Osteoblast (primary cell): Measurements from ENCODE around the gene SYNE1. TPM values are rescaled to one million over a fixed set of nuclear protein-coding genes. Genes with fewer than 3 reads are reported as not detected.

ENCODE experiments used
- DNase-seq: peaks from one replicate; pipeline ENCODE4 v3.0.0; 2011; ENCODE audit warnings: low spot score, mixed read lengths; ENCODE audit not compliant: insufficient read length; ENCODE audit errors: missing footprints
- H2AFZ ChIP-seq: 2 replicates; pipeline ENCODE4 v1.6.0; 2011; ENCODE audit warnings: mild to moderate bottlenecking, low read length
- H3K27ac ChIP-seq: 2 replicates; pipeline ENCODE4 v1.5.1; 2011; ENCODE audit warnings: mild to moderate bottlenecking, low read depth, low read length, moderate library complexity
- H3K27me3 ChIP-seq: 2 replicates; pipeline ENCODE4 v1.6.0; 2012; ENCODE audit warnings: mild to moderate bottlenecking, control low read depth, inconsistent platforms, low read length, moderate library complexity; ENCODE audit not compliant: insufficient read depth
- H3K36me3 ChIP-seq: 2 replicates; pipeline ENCODE4 v1.5.1; 2011; ENCODE audit warnings: mild to moderate bottlenecking, low read length, control low read depth, moderate library complexity; ENCODE audit not compliant: insufficient read depth
- H3K4me1 ChIP-seq: 2 replicates; pipeline ENCODE4 v1.5.1; 2011; ENCODE audit warnings: mild to moderate bottlenecking, low read length, control low read depth, moderate library complexity; ENCODE audit not compliant: insufficient read depth
- H3K4me2 ChIP-seq: 2 replicates; pipeline ENCODE4 v1.6.0; 2011; ENCODE audit warnings: mild to moderate bottlenecking, low read length; ENCODE audit not compliant: insufficient read depth
- H3K4me3 ChIP-seq: fragments of 200-600 bp; sonication (generic); 3 replicates; pipeline ENCODE4 v1.5.1; 2012; ENCODE audit warnings: mild to moderate bottlenecking, low read length, inconsistent platforms; ENCODE audit not compliant: insufficient read depth
- H3K79me2 ChIP-seq: 2 replicates; pipeline ENCODE4 v1.6.0; 2012; ENCODE audit warnings: mild to moderate bottlenecking, low read length, control low read depth, inconsistent platforms; ENCODE audit not compliant: insufficient read depth
- H3K9me3 ChIP-seq: 2 replicates; pipeline ENCODE4 v1.5.1; 2011; ENCODE audit warnings: low read depth, low read length, control low read depth
- H4K20me1 ChIP-seq: 2 replicates; pipeline ENCODE4 v1.6.0; 2012; ENCODE audit warnings: mild to moderate bottlenecking, low read length, control low read depth; ENCODE audit not compliant: insufficient read depth
- total RNA-seq: library from RNA; depleted of rRNA; stranded (reverse); fragments of >200 nt; gene quantifications from 2 replicates; pipeline ENCODE4 v1.2.3, GENCODE V29; 2012
- TF ChIP-seq, protein P1 (sequence below): IDR thresholded peaks from 2 replicates; pipeline ENCODE4 v1.5.1; 2011; ENCODE audit warnings: mild to moderate bottlenecking, low read depth, low read length, moderate library complexity; ENCODE audit errors: extremely low read depth

SYNE1 gene
- total RNA-seq, 1 donor: 240 TPM

DNA sequence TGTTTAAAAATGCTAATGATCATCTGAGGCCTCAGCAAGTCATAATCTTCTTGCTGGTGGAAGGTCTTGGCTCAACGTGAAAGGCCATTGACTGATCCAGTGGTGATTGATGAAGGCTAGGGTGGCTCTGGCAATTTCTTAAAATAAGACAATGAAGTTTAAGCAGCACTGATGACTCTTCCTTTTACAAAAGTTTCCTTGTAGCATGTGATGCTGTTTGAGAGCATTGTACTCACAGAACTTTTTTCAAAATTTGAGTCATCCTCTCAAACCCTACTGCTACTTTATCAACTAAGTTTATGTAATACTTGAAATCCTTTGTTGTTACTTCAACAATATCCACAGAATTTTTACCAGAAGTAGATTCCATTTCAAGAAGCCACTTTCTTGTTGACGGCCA, 447.4 kb downstream of the SYNE1 start:
- H3K4me3 ChIP-seq: no peak overlapping the region
- no peaks in the 10 kb centered on the region for H3K9me3 ChIP-seq
- DNase-seq: no peak
- no peak overlapping the region for H3K4me2 ChIP-seq
- H3K36me3 ChIP-seq: peaks cover 18% of the 10 kb centered on the region
- no peak overlapping the region for H3K27ac ChIP-seq
- TF ChIP-seq, protein P1, sequence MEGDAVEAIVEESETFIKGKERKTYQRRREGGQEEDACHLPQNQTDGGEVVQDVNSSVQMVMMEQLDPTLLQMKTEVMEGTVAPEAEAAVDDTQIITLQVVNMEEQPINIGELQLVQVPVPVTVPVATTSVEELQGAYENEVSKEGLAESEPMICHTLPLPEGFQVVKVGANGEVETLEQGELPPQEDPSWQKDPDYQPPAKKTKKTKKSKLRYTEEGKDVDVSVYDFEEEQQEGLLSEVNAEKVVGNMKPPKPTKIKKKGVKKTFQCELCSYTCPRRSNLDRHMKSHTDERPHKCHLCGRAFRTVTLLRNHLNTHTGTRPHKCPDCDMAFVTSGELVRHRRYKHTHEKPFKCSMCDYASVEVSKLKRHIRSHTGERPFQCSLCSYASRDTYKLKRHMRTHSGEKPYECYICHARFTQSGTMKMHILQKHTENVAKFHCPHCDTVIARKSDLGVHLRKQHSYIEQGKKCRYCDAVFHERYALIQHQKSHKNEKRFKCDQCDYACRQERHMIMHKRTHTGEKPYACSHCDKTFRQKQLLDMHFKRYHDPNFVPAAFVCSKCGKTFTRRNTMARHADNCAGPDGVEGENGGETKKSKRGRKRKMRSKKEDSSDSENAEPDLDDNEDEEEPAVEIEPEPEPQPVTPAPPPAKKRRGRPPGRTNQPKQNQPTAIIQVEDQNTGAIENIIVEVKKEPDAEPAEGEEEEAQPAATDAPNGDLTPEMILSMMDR: no peak
- H4K20me1 ChIP-seq: no peaks in the 10 kb centered on the region
- no peak overlapping the region for H2AFZ ChIP-seq
- no peaks in the 10 kb centered on the region for H3K79me2 ChIP-seq
- no peaks in the 10 kb centered on the region for H3K27me3 ChIP-seq
- H3K4me1 ChIP-seq: peaks cover 9% of the 10 kb centered on the region

DNA sequence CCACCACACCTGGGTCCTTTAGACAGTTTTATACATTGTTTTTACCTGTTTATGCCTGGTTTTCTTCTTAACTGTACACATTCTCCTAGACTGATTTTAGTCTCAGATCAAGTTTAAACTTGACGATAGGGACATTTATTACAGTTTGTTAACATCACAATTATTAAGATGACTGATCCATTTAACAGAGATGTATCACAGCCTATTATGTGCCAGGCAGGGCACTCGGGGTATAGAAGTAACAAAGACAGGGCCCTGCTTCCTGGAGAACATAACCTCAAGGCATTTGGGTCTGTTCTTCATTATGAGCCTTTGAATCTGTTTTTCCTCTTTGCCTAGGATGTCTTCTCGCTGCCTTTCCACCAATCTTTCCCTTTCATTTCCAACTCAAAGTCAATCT, 449.2 kb downstream of the SYNE1 start:
- TF ChIP-seq, protein P1: no peak
- no peaks in the 10 kb centered on the region for H3K9me3 ChIP-seq
- no peak for DNase-seq

DNA sequence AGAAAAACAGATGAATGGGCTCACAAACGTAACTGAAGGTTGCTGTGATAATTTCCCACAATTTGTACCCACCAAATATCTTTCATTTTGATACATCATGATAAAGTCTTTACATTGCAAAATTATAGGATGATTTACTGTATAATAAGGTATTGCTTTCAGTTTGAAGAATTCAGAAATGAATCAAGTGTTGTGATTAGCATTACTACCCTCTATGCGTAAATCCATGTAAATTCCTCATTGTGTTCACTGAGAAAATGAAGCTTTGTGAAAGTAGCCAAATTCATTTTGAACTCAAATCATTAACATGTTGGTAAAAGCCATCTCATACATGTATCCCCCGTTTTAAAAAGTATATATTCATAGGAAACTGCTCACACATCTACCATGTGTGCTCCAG, 450.3 kb downstream of the SYNE1 start:
- H3K27ac ChIP-seq: no peak overlapping the region
- no peaks in the 10 kb centered on the region for H3K9me3 ChIP-seq
- no peak for DNase-seq

More for the DNA sequence above, 449.2 kb downstream of the SYNE1 start:
- no peak overlapping the region for H3K4me3 ChIP-seq
- H3K79me2 ChIP-seq: no peaks in the 10 kb centered on the region
- no peak overlapping the region for H2AFZ ChIP-seq
- peaks cover 18% of the 10 kb centered on the region for H3K36me3 ChIP-seq
- H3K27ac ChIP-seq: no peak overlapping the region
- H3K27me3 ChIP-seq: no peaks in the 10 kb centered on the region
- H3K4me2 ChIP-seq: no peak overlapping the region
- peaks cover 13% of the 10 kb centered on the region for H3K4me1 ChIP-seq
- no peaks in the 10 kb centered on the region for H4K20me1 ChIP-seq

DNA sequence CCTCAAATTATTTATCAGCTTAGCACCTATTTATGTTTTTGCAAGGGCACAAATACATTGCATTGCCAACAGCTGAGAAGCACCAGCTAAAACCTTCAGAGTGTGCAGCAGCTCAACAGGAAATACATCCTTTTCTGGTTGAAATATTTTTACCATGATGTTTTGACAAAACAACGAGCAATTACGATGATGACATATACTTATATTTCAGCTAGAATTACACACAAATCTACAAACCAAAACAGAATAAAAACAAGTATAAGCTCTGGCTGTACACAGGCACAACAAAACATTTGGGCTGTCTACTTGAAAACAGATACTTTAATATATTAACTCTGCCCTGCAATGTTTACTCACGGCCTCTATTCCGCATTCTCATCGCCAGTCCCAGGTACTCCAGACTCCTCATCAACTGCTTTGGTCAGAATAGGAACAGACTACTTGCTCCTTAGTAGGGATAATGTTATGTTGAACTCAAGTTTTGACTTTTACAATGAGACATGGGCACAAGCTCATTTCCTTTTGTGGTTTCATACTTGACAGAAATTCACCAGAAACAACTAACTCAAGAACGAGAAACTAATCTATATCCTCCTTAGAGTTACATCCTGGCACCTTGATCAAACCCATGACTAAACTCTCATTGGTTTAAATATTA, 452.1 kb downstream of the SYNE1 start:
- Histone ChIP-seq H3K4me2 (peak overlapping the region; percentile 32), H3K9me3 (no peaks in the 10 kb centered on the region), H3K27me3 (no peaks in the 10 kb centered on the region), H3K79me2 (no peaks in the 10 kb centered on the region), H2AFZ (no peak overlapping the region), H4K20me1 (no peaks in the 10 kb centered on the region), H3K36me3 (peaks cover 20% of the 10 kb centered on the region), H3K4me3 (no peak overlapping the region), H3K4me1 (peaks cover 13% of the 10 kb centered on the region), H3K27ac (no peak overlapping the region)
- peak; percentile 47 for DNase-seq
- TF ChIP-seq, protein P1: no peak

More for the DNA sequence above, 450.3 kb downstream of the SYNE1 start:
- Histone ChIP-seq H4K20me1 (no peaks in the 10 kb centered on the region), H3K4me1 (peaks cover 13% of the 10 kb centered on the region), H3K36me3 (peaks cover 20% of the 10 kb centered on the region), H3K27me3 (no peaks in the 10 kb centered on the region), H3K4me2 (no peak overlapping the region), H3K4me3 (no peak overlapping the region), H2AFZ (no peak overlapping the region), H3K79me2 (no peaks in the 10 kb centered on the region)
- TF ChIP-seq, protein P1: no peak
